Measurements from ENCODE around the gene SGK1.

SGK1 gene

DNA sequence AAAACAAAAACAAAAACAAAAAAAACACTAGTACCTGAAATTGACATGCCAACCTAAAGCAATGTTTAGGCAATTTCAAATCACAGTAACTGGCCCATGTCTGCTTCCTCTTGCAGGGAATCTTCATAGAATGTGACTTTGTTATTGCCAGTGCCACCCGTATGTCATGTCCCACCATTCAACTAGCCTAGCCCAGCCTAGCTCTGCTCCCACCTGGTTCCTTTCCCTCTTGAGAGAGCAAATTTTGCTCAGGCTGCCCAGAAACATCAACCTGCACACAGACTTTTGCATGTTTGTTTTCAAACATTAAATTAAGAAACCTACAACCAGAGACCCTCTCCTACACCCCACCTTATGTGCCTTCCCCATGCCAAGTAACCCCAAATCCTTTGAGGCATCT is 140.7 kb downstream of the SGK1 start:
- TF ChIP-seq, protein P1, sequence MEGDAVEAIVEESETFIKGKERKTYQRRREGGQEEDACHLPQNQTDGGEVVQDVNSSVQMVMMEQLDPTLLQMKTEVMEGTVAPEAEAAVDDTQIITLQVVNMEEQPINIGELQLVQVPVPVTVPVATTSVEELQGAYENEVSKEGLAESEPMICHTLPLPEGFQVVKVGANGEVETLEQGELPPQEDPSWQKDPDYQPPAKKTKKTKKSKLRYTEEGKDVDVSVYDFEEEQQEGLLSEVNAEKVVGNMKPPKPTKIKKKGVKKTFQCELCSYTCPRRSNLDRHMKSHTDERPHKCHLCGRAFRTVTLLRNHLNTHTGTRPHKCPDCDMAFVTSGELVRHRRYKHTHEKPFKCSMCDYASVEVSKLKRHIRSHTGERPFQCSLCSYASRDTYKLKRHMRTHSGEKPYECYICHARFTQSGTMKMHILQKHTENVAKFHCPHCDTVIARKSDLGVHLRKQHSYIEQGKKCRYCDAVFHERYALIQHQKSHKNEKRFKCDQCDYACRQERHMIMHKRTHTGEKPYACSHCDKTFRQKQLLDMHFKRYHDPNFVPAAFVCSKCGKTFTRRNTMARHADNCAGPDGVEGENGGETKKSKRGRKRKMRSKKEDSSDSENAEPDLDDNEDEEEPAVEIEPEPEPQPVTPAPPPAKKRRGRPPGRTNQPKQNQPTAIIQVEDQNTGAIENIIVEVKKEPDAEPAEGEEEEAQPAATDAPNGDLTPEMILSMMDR (IDR thresholded peaks at IDR 0.05; ENCODE audit: insufficient read depth, low read depth, low read length, missing control alignments) = no peak
- no peak for DNase-seq (ENCODE audit: low read depth)
- H3K4me3 ChIP-seq (ENCODE audit: low read depth, low read length) = no peak overlapping the region

DNA sequence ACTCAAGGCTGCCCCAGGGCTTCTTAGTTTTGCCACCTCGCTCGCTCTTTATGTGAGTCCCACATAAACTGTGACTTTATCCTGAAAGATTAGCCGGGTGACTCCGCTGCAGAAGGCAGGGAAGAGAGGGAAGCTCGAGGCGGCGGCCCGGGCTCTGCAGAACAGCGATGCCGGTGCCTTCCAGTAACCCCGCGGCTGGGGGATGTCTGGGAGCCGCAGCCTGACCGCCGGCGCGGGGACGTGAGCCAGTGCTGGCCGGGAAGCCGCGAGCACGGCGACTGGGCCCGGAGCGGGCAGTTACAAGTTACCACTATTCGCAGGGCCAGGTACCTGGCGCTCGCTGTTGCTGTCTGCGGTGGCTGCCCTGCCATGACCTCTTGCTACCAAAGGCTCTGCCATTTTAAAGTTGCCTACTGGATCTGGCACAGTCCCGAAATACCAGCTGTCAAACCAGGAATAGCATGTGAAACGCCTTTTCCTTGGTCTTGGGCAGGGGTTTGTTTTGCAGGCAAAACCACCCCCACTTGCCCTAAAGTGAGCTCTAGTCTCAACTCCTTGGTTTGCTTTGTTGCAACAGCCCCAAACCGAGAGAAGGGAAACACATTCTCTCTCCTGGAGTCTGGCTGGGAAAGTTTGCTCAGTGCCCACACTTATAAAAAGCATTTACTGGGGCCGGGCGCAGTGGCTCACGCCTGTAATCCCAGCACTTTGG is 141.5 kb downstream of the SGK1 start:
- no peak for DNase-seq (ENCODE audit: low read depth)
- TF ChIP-seq, protein P1 (IDR thresholded peaks at IDR 0.05; ENCODE audit: insufficient read depth, low read depth, low read length, missing control alignments) = no peak
- peak overlapping the region; percentile 84 for H3K4me3 ChIP-seq (ENCODE audit: low read depth, low read length)

DNA sequence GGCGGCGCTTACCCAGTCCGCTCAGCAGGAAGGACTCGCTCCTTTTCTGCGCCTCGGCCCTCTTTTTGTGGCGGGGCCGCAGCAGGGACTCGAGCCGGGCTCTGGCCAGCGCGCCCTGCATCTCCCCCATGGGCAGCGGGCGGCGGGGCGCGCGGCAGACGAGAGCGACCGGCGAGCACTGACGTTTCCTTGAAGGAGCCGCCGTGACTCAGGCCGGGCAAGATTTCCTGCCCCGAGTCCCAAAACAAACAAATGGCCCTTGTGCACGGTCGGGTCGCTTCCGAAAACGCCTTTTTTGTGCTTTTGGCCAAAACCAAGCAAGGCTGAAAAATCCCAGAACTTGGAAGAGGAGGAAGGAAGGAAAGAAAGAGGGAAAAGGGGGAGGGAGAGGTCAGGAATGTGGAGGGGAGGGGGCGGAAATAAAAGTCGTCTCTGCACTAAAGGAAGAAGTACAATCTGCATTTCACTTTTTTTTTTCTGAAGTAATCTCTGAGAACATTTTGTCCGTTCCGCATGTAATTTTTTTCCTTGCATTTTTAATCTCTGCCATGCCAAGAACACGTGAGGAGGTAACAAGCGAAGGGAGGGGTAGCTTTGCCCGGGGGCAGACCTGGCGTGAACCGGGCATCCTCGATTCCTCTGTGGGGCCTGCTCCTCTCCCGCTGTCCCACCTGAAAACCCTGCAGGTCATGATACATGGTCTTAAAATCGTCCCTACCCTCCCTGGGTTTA is 142.2 kb downstream of the SGK1 start:
- TF ChIP-seq, protein P1 (IDR thresholded peaks at IDR 0.05; ENCODE audit: insufficient read depth, low read depth, low read length, missing control alignments) = no peak
- H3K4me3 ChIP-seq (ENCODE audit: low read depth, low read length) = peak overlapping the region; percentile 84
- peak; percentile 61 for DNase-seq (ENCODE audit: low read depth)

DNA sequence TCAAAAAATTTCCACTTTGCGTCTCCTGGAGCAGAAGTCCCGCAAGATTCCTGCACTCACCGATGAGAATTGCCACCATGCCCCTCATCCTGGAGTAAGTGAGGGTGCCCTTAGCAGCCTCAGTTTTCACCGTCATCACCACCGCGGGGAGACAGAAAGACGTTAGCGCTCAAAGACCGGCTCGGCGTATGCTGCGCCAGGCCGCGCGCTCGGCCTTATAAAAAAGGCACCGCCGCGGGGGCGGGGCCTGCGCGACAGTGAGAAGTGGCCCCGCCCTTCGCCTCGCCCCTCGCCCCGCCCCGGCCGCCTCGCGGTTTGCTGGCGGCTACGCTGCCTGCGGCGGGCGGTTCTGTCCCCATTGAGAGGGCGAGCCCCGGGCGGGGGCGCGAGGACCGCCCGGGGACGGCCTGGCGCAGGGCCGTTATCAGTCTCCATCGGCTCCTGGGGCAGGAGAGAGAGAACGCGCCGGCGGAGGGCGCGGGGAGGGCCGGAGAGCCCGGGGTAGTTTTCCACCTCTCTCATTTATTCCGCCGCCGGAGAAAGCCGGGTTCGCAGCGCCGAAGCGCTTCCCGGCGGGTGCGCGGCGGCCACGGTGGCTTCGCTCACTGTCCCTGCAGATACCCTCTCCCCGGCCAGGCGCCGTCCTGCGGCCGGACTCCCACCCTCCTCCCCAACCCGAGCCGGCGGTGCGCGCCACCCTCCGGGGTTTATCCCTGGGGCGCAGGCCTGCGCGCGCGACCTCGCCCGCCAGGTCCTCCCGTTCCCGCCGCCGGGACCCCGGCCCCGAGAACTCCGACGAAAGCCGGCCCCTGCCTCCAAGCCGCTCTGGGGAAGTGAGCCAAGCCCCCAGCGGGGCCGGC is 143.0 kb downstream of the SGK1 start:
- TF ChIP-seq, protein P1 (IDR thresholded peaks at IDR 0.05; ENCODE audit: insufficient read depth, low read depth, low read length, missing control alignments) = no peak
- H3K4me3 ChIP-seq (ENCODE audit: low read depth, low read length) = peak overlapping the region; percentile 84
- peak; percentile 93 for DNase-seq (ENCODE audit: low read depth)

DNA sequence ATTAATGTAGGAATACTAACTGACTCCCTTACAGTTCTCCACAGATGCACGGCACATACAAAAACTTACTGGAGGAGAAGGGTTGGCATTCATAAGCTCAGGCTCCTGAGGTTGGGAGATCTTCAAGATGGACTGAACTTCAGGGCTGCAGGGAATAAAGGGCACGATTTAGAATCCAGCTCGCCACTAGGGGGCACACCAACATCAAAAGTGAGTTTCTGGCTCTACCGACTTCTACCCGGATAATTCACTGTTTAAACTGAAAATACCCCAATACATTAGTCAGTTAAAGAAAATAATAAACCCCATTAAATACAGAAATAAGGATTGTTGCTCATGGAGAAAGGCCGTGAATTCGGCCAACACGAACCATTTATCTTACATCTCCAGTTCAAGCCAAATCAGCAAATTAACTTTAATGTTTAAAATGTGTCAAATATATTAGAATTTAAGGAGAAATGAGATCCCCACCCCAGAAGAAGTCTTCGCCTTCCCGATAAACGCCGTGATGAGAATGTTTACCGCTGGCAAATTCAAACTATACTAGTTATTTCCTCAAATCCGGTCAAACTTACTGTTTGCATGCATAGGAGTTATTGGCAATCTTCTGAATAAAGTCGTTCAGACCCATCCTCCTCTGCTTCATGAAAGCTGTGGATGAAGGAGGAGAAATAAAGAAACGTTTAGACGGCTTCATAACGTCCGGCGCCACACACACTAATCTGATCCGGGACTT is 143.8 kb downstream of the SGK1 start:
- peak; percentile 87 for DNase-seq (ENCODE audit: low read depth)
- TF ChIP-seq, protein P1 (IDR thresholded peaks at IDR 0.05; ENCODE audit: insufficient read depth, low read depth, low read length, missing control alignments) = peak; percentile 65
- peak overlapping the region; percentile 84 for H3K4me3 ChIP-seq (ENCODE audit: low read depth, low read length)

DNA sequence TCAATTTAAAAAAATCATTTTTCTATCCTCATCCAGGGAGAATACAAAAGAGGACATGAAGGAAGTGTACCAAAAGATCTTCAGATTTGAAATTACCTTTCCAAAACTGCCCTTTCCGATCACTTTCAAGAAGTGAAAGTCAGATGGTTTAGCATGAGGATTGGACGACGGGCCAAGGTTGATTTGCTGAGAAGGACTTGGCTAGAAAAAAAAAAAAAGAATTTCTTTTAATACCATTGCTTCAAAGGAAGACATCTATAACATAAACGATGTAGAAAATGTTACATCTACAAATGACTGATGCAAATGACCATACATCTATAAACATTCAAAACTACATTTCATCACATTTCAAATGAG is 144.6 kb downstream of the SGK1 start:
- DNase-seq (ENCODE audit: low read depth) = no peak
- peak overlapping the region; percentile 45 for H3K4me3 ChIP-seq (ENCODE audit: low read depth, low read length)
- TF ChIP-seq, protein P1 (IDR thresholded peaks at IDR 0.05; ENCODE audit: insufficient read depth, low read depth, low read length, missing control alignments) = no peak

Data from GM12865 (cell line).